H1 (cell line): ENCODE results near the gene ZNF425. TPM values are rescaled to one million over a fixed set of nuclear protein-coding genes. Genes with fewer than 3 reads are reported as not detected.
A peak's percentile ranks its signal among the peaks of the same experiment; 100 is the strongest.

ENCODE experiments used
- CTCF ChIA-PET: fragments of 300-600 bp; sonication (Branson Sonifier 250); formaldehyde crosslinking; loops from one replicate; lab custom pipeline; 2021; ENCODE audit not compliant: partially characterized antibody; lab: Charles Lee
- POLR2A ChIA-PET: fragments of 300-600 bp; sonication (Branson Sonifier 250); formaldehyde crosslinking; loops from one replicate; lab custom pipeline; 2021; ENCODE audit warnings: inconsistent platforms; ENCODE audit not compliant: partially characterized antibody; lab: Charles Lee
- DNase-seq, 2 experiments: peaks; one replicate each; pipeline versions ENCODE4 v3.0.0 to v3.0.0-alpha.2; 2010 to 2022; ENCODE audit warnings: low spot score in 2 of 2, low read depth in 1 of 2, mixed read lengths in 1 of 2
- FAIRE-seq: peaks from 2 replicates; lab custom pipeline; 2011; peaks lifted over from hg19 to GRCh38; lab: Jason Lieb, UNC
- H2AFZ ChIP-seq: 2 replicates; pipeline ENCODE4 v1.8.1; 2012; ENCODE audit warnings: low read length, inconsistent platforms
- H2AK5ac ChIP-seq: 2 replicates; pipeline ENCODE4 v1.6.1; 2013; ENCODE audit warnings: low read depth, low read length
- H2BK120ac ChIP-seq: replicated peaks from 2 replicates; pipeline ENCODE3; 2013; ENCODE audit warnings: low read depth, low read length, inconsistent platforms
- H2BK12ac ChIP-seq: 2 replicates; pipeline ENCODE4 v1.6.1; 2013; ENCODE audit warnings: low read depth, low read length
- H2BK15ac ChIP-seq: 2 replicates; pipeline ENCODE4 v1.6.1; 2013; ENCODE audit warnings: low read length
- H2BK20ac ChIP-seq: 2 replicates; pipeline ENCODE4 v1.6.1; 2013; ENCODE audit warnings: low read length
- H2BK5ac ChIP-seq: 2 replicates; pipeline ENCODE4 v1.6.1; 2013; ENCODE audit warnings: low read depth, low read length
- H3K14ac ChIP-seq: 2 replicates; pipeline ENCODE4 v1.6.1; 2013; ENCODE audit warnings: inconsistent platforms; ENCODE audit not compliant: insufficient read length
- H3K18ac ChIP-seq: 2 replicates; pipeline ENCODE4 v1.6.1; 2013; ENCODE audit warnings: low read length; ENCODE audit errors: extremely low read depth
- H3K23ac ChIP-seq: 2 replicates; pipeline ENCODE4 v1.6.1; 2013; ENCODE audit warnings: inconsistent platforms; ENCODE audit not compliant: insufficient read length
- H3K23me2 ChIP-seq: 2 replicates; pipeline ENCODE4 v1.6.1; 2013; ENCODE audit warnings: low read depth, low read length
- H3K27ac ChIP-seq: 2 replicates; pipeline ENCODE4 v1.6.1; 2011; ENCODE audit warnings: low read depth, low read length, inconsistent platforms
- H3K27me3 ChIP-seq, 4 experiments: replicated peaks in 1 of 4; 1 replicate in 1 of 4; 2 replicates in 3 of 4; pipeline versions ENCODE4 v1.6.1 to v1.8.1; 2011 to 2013; ENCODE audit warnings: low read length in 3 of 4, mild to moderate bottlenecking in 3 of 4, inconsistent platforms in 2 of 4, mixed read lengths in 2 of 4, moderate library complexity in 1 of 4; ENCODE audit not compliant: control insufficient read depth in 3 of 4, insufficient read depth in 3 of 4; ENCODE audit errors: extremely low read depth in 1 of 4
- H3K36me3 ChIP-seq, 4 experiments: 2 replicates each; pipeline versions ENCODE4 v1.6.1 to v1.8.1; 2011 to 2013; ENCODE audit warnings: mild to moderate bottlenecking in 4 of 4, low read length in 3 of 4, moderate library complexity in 2 of 4, control low read depth in 1 of 4, inconsistent platforms in 1 of 4; ENCODE audit not compliant: insufficient read depth in 4 of 4, control insufficient read depth in 2 of 4
- H3K4ac ChIP-seq: replicated peaks from 2 replicates; pipeline ENCODE3; 2013; ENCODE audit warnings: low read length, low read depth, mixed read lengths, inconsistent platforms; ENCODE audit not compliant: insufficient read length
- H3K4me1 ChIP-seq, 4 experiments: replicated peaks in 1 of 4; 1 replicate in 1 of 4; 2 replicates in 3 of 4; pipeline versions ENCODE4 v1.6.1 to v1.8.1; 2011 to 2013; ENCODE audit warnings: low read length in 3 of 4, inconsistent platforms in 2 of 4, mixed read lengths in 1 of 4; ENCODE audit not compliant: insufficient read depth in 4 of 4, control insufficient read depth in 3 of 4
- H3K4me2 ChIP-seq, 2 experiments: 2 replicates each; pipeline versions ENCODE4 v1.6.1 to v1.8.1; 2011 to 2013; ENCODE audit warnings: low read depth in 2 of 2, low read length in 2 of 2, control low read depth in 1 of 2, inconsistent platforms in 1 of 2, mild to moderate bottlenecking in 1 of 2; ENCODE audit not compliant: insufficient read depth in 1 of 2
- H3K4me3 ChIP-seq, 4 experiments: fragments of 200-600, 300-600 bp in 1 of 4; sonication (generic), shearing (Covaris generic), sonication (Bioruptor Twin) in 1 of 4; 2 replicates each; pipeline versions ENCODE4 v1.5.1 to v1.8.1; 2011 to 2016; ENCODE audit warnings: low read length in 4 of 4, low read depth in 3 of 4, control low read depth in 2 of 4, inconsistent platforms in 2 of 4, mild to moderate bottlenecking in 2 of 4, mixed read lengths in 1 of 4, moderate library complexity in 1 of 4; ENCODE audit not compliant: insufficient read depth in 2 of 4; ENCODE audit errors: extremely low read depth in 1 of 4
- H3K56ac ChIP-seq: replicated peaks from 2 replicates; pipeline ENCODE3; 2013; ENCODE audit warnings: low read depth, mild to moderate bottlenecking, mixed read lengths, low read length, inconsistent platforms; ENCODE audit not compliant: insufficient read length
- H3K79me1 ChIP-seq: 2 replicates; pipeline ENCODE4 v1.6.1; 2013; ENCODE audit warnings: low read depth, low read length, control low read depth
- H3K79me2 ChIP-seq, 2 experiments: 2 replicates each; pipeline versions ENCODE4 v1.6.1 to v1.8.1; 2012 to 2013; ENCODE audit warnings: low read length in 2 of 2, mild to moderate bottlenecking in 2 of 2, inconsistent platforms in 1 of 2; ENCODE audit not compliant: insufficient read depth in 2 of 2, control insufficient read depth in 1 of 2
- H3K9ac ChIP-seq, 4 experiments: replicated peaks in 1 of 4; 1 replicate in 1 of 4; 2 replicates in 3 of 4; pipeline versions ENCODE4 v1.6.1 to v1.8.1; 2011 to 2013; ENCODE audit warnings: low read depth in 3 of 4, low read length in 3 of 4, control low read depth in 2 of 4, mild to moderate bottlenecking in 2 of 4, moderate library complexity in 2 of 4, inconsistent platforms in 1 of 4; ENCODE audit errors: extremely low read depth in 1 of 4
- H3K9me3 ChIP-seq, 2 experiments: 2 replicates each; pipeline versions ENCODE4 v1.6.1 to v1.8.1; 2012 to 2013; ENCODE audit warnings: mild to moderate bottlenecking in 2 of 2, moderate library complexity in 2 of 2, control low read depth in 1 of 2, inconsistent platforms in 1 of 2, low read depth in 1 of 2, low read length in 1 of 2, mixed read lengths in 1 of 2; ENCODE audit not compliant: insufficient read depth in 2 of 2
- H4K20me1 ChIP-seq, 2 experiments: replicated peaks in 1 of 2; 2 replicates each; pipeline versions ENCODE3 to v1.8.1; 2011 to 2013; ENCODE audit warnings: inconsistent platforms in 2 of 2, low read length in 2 of 2, mild to moderate bottlenecking in 1 of 2; ENCODE audit not compliant: insufficient read depth in 2 of 2, control insufficient read depth in 1 of 2
- H4K5ac ChIP-seq: 2 replicates; pipeline ENCODE4 v1.6.1; 2013; ENCODE audit warnings: low read length, low read depth, mixed read lengths, inconsistent platforms; ENCODE audit not compliant: insufficient read length
- H4K8ac ChIP-seq: 2 replicates; pipeline ENCODE4 v1.8.0; 2013; ENCODE audit warnings: mild to moderate bottlenecking, moderate library complexity, low read length, inconsistent platforms; ENCODE audit not compliant: insufficient read depth; ENCODE audit errors: extremely low read depth
- H4K91ac ChIP-seq: replicated peaks from 2 replicates; pipeline ENCODE3; 2013; ENCODE audit warnings: low read length, mixed read lengths, inconsistent platforms; ENCODE audit not compliant: insufficient read length
- CREB1 ChIP-seq: IDR thresholded peaks from 2 replicates; pipeline ENCODE4 v1.6.1; 2012; ENCODE audit warnings: inconsistent platforms
- NANOG ChIP-seq: IDR thresholded peaks from 2 replicates; pipeline ENCODE4 v1.6.1; 2011; ENCODE audit warnings: low read length, low read depth, mild to moderate bottlenecking, inconsistent platforms; ENCODE audit not compliant: insufficient read depth, poor library complexity, severe bottlenecking
- RBBP5 ChIP-seq: IDR thresholded peaks from 2 replicates; pipeline ENCODE4 v1.7.1; 2012; ENCODE audit warnings: low read depth, mild to moderate bottlenecking, inconsistent platforms, low read length, moderate library complexity, borderline replicate concordance
- SP4 ChIP-seq: IDR thresholded peaks from 2 replicates; pipeline ENCODE4 v1.6.1; 2012; ENCODE audit warnings: low read length, inconsistent platforms
- TBP ChIP-seq: IDR thresholded peaks from 2 replicates; pipeline ENCODE4 v1.6.1; 2011; ENCODE audit warnings: low read depth, low read length, improper control_type of control experiment
- YY1 ChIP-seq: IDR thresholded peaks from 2 replicates; pipeline ENCODE4 v1.6.1; 2011; ENCODE audit warnings: low read depth, mild to moderate bottlenecking, low read length
- WGBS, 2 experiments: shearing (Covaris generic) in 1 of 2; methylation state at CpG; one replicate each; pipeline versions ENCODE4 v1.1.6 to v1.1.7; 2013 to 2015; ENCODE audit warnings: low lambda C conversion rate in 2 of 2, mixed read lengths in 2 of 2, inconsistent platforms in 1 of 2, low coverage in 1 of 2, missing lambda C conversion rate in 1 of 2; ENCODE audit not compliant: insufficient replicate concordance in 2 of 2, insufficient coverage in 1 of 2, insufficient read length in 1 of 2; ENCODE audit errors: extremely low coverage in 1 of 2, missing lambda C conversion rate in 1 of 2; 5-methylcytosine and 5-hydroxymethylcytosine counted together
- long read RNA-seq, 2 experiments: library from RNA in 1 of 2; library from capped mRNA in 1 of 2; stranded (forward); transcript quantifications; one replicate each; pipeline ENCODE4 v2.0.0, GENCODE V29; 2021; ENCODE audit warnings: inconsistent platforms in 1 of 2
- polyA minus RNA-seq, 3 experiments: library from RNA; depleted of rRNA, polyadenylated mRNA; stranded (reverse); fragments of >200 nt; gene quantifications; 1 replicate in 2 of 3; 2 replicates in 1 of 3; pipeline ENCODE4 v1.2.3, GENCODE V29; 2011
- polyA plus RNA-seq, 7 experiments: library from polyadenylated mRNA; depleted of rRNA in 3 of 7; stranded (reverse) in 5 of 7; unstranded in 2 of 7; fragments of >200 nt in 5 of 7; fragments of 200-250 nt in 2 of 7; gene quantifications; 1 replicate in 5 of 7; 2 replicates in 1 of 7; 4 replicates in 1 of 7; pipeline versions ENCODE4 v1.2.1 to v1.2.3, GENCODE V29; 2011 to 2013; ENCODE audit warnings: missing spikeins in 2 of 7, mixed read lengths in 2 of 7
- total RNA-seq: library from RNA; stranded (reverse); fragmentation: NEBNext Ultra II Directional; extraction: Animal tissue kit (Norgen Biotek cat#: 25700); gene quantifications from 2 replicates; pipeline ENCODE4 v1.2.1, GENCODE V29; 2021
- TF ChIP-seq, protein P1 (sequence below): IDR thresholded peaks from 2 replicates; pipeline ENCODE4 v1.6.1; 2012; ENCODE audit warnings: inconsistent platforms

ZNF425 gene
- total RNA-seq (4.0 and 6.1 TPM in 2 replicates), polyA plus RNA-seq (2011; rRNA removed) (3.4 and 4.5 TPM in 2 replicates), polyA minus RNA-seq (2011; rRNA and poly(A)+ RNA removed) (4.4 and 4.9 TPM in 2 replicates)
- 6.6 TPM for polyA plus RNA-seq (2011; cell fraction: cytosol; rRNA removed)
- polyA plus RNA-seq (2011; cell fraction: nucleus; rRNA removed) = 3.8 TPM
- 4.4 to 6.9 TPM (median 5.2 TPM) in 4 replicates for polyA plus RNA-seq (2012, experiment 1 of 2)
- 2.0 TPM for polyA plus RNA-seq (2012, experiment 2 of 2)
- 4.5 TPM for polyA plus RNA-seq (2013, experiment 1 of 2)
- polyA plus RNA-seq (2013, experiment 2 of 2) = 4.1 TPM
- polyA minus RNA-seq (2011; cell fraction: cytosol; rRNA and poly(A)+ RNA removed) = 5.5 TPM
- polyA minus RNA-seq (2011; cell fraction: nucleus; rRNA and poly(A)+ RNA removed) = 2.8 TPM
- long read RNA-seq, experiment 1, partial matches to known transcripts = 0 of 7 reads
- long read RNA-seq, experiment 1, other reads (novel, unspliced or antisense) = 6 of 7 reads
- long read RNA-seq, experiment 2, partial matches to known transcripts = 0 of 5 reads
- long read RNA-seq, experiment 2, other reads (novel, unspliced or antisense) = 3 of 5 reads

GRCh38 chr7:149125863-149126661 is at the start of gene ZNF425:
Gene ZNF425, minus strand, starts transcription at chr7:149126324. Its CDS starts 111 bp downstream, at chr7:149126213.
- Histone ChIP-seq H2BK120ac (peak within 1 kb of the TSS; percentile 44), H3K79me2 (peaks cover 3 to 21% of the 10 kb centered on the region in 2 experiments; a peak in 3 of 4 replicates), H2BK20ac (no peak within 1 kb of the TSS), H4K8ac (peak within 1 kb of the TSS; percentile 94), H4K91ac (peak within 1 kb of the TSS; percentile 99), H3K27me3 (no peaks in the 10 kb centered on the region), H3K23ac (no peak within 1 kb of the TSS), H4K20me1 (no peaks in the 10 kb centered on the region), H3K4ac (peak within 1 kb of the TSS; percentile 87), H2BK5ac (peak within 1 kb of the TSS; percentile 99), H3K36me3 (peaks cover 0 to 17% (median 5%) of the 10 kb centered on the region in 4 experiments; a peak in 6 of 8 replicates), H2BK15ac (peak within 1 kb of the TSS; percentile 99), H3K18ac (peak within 1 kb of the TSS; percentile 100), H3K23me2 (peaks cover 6% of the 10 kb centered on the region; the same call in 1 of the 2 replicates), H3K4me1 (peaks cover 0 to 12% (median 3%) of the 10 kb centered on the region in 4 experiments; a peak in 3 of 7 replicates), H3K9me3 (peaks cover 6 to 8% of the 10 kb centered on the region in 2 experiments; a peak in 3 of 4 replicates), H3K4me2 (peak within 1 kb of the TSS; percentile 83 to 90), H3K4me3 (peak within 1 kb of the TSS; percentile 83 to 95 (median 88)), H2AK5ac (peak within 1 kb of the TSS; percentile 91; the same call in 1 of the 2 replicates), H3K14ac (peak within 1 kb of the TSS; percentile 70), H3K79me1 (no peaks in the 10 kb centered on the region; the same call in 1 of the 2 replicates), H3K27ac (peak within 1 kb of the TSS; percentile 85), H4K5ac (peak within 1 kb of the TSS; percentile 93), H2BK12ac (peak within 1 kb of the TSS; percentile 92), H2AFZ (no peak within 1 kb of the TSS), H3K56ac (peak within 1 kb of the TSS; percentile 95), H3K9ac (peak within 1 kb of the TSS; percentile 88 to 91 (median 90))
- CTCF ChIA-PET = interaction anchor here (0.7 to 7.4 kb wide), 21 partner anchors 11 to 705 kb away, joined by 3 to 84 read pairs (median 4); partner anchors contain the start of gene ZNF398
- FAIRE-seq (no peak), DNase-seq (peak; percentile 73 to 97)
- POLR2A ChIA-PET = interaction anchor here (0.6 to 11.3 kb wide), 19 partner anchors 8 to 731 kb away, joined by 3 to 142 read pairs (median 5); partner anchors contain the start of genes ZNF282 and ZNF398
- WGBS, 2 experiments = 1% methylated on average over 61 of the region's 72 CpGs; no CpG with 5 or more reads in 1 of the 2 experiments
- TF ChIP-seq SP4 (no peak), NANOG (no peak), CREB1 (peak; percentile 43; the same call in 1 of the 2 replicates), TBP (peak; percentile 93), YY1 (peak; percentile 85), RBBP5 (peak; percentile 16; the same call in 1 of the 2 replicates)
- TF ChIP-seq, protein P1, sequence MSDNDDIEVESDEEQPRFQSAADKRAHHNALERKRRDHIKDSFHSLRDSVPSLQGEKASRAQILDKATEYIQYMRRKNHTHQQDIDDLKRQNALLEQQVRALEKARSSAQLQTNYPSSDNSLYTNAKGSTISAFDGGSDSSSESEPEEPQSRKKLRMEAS = peak; percentile 85
